DOHH2 (cell line): ENCODE measurements around the gene PHF2.

Experiments
- H3F3A ChIP-seq: fragments of 200-600 bp; sonication (generic), shearing (Covaris generic); 2 replicates; pipeline ENCODE4 v1.6.0; 2016; ENCODE audit warnings: antibody characterized with exemption, mild to moderate bottlenecking; ENCODE audit not compliant: control insufficient read depth, insufficient read depth
- H3K27ac ChIP-seq: fragments of 200-600 bp; sonication (generic); 2 replicates; pipeline ENCODE4 v1.5.1; 2014; ENCODE audit warnings: low read depth, mild to moderate bottlenecking, low read length, moderate library complexity
- H3K27me3 ChIP-seq: fragments of 200-600 bp; sonication (generic); 2 replicates; pipeline ENCODE4 v1.6.1; 2014; ENCODE audit warnings: mild to moderate bottlenecking, low read length, mixed read lengths; ENCODE audit not compliant: control insufficient read depth
- H3K36me3 ChIP-seq: fragments of 200-600 bp; sonication (generic); 2 replicates; pipeline ENCODE4 v1.6.1; 2014; ENCODE audit warnings: mild to moderate bottlenecking, low read length, moderate library complexity, mixed read lengths; ENCODE audit not compliant: control insufficient read depth
- H3K4me1 ChIP-seq: fragments of 200-600 bp; sonication (generic); 2 replicates; pipeline ENCODE4 v1.6.1; 2014; ENCODE audit warnings: mild to moderate bottlenecking, low read length, mixed read lengths; ENCODE audit not compliant: control insufficient read depth
- H3K4me2 ChIP-seq: fragments of 200-600 bp; sonication (generic); 2 replicates; pipeline ENCODE4 v1.6.0; 2014; ENCODE audit warnings: mild to moderate bottlenecking, low read length, moderate library complexity
- H3K4me3 ChIP-seq: fragments of 200-600 bp; sonication (generic); 2 replicates; pipeline ENCODE4 v1.5.1; 2014; ENCODE audit warnings: mild to moderate bottlenecking, low read length, mixed read lengths
- H3K79me2 ChIP-seq: fragments of 200-600 bp; sonication (generic); 2 replicates; pipeline ENCODE4 v1.6.1; 2014; ENCODE audit warnings: mild to moderate bottlenecking, low read length, mixed read lengths; ENCODE audit not compliant: control insufficient read depth
- H3K9me2 ChIP-seq: fragments of 200-600 bp; sonication (generic); replicated peaks from 2 replicates; pipeline ENCODE4 v1.6.1; 2014; ENCODE audit warnings: mild to moderate bottlenecking, low read length, mixed read lengths; ENCODE audit not compliant: control insufficient read depth
- H3K9me3 ChIP-seq: fragments of 200-600 bp; sonication (generic); 2 replicates; pipeline ENCODE4 v1.6.1; 2014; ENCODE audit warnings: antibody characterized with exemption, low read length, mixed read lengths; ENCODE audit not compliant: control insufficient read depth, insufficient read depth
- H4K20me1 ChIP-seq: fragments of 200-600 bp; sonication (generic); 2 replicates; pipeline ENCODE4 v1.6.0; 2014; ENCODE audit warnings: low read depth, mild to moderate bottlenecking, antibody characterized with exemption, low read length, moderate library complexity; ENCODE audit not compliant: control insufficient read depth, insufficient read depth
- EZH2phosphoT487 ChIP-seq: fragments of 200-600 bp; sonication (generic); IDR thresholded peaks from 2 replicates; pipeline ENCODE4 v1.6.1; 2017; ENCODE audit warnings: borderline replicate concordance, mild to moderate bottlenecking, antibody characterized with exemption, low read length, moderate library complexity, mixed read lengths
- TF ChIP-seq, protein P1 (sequence below): fragments of 200-600 bp; sonication (generic); IDR thresholded peaks from one replicate; pipeline ENCODE4 v1.5.1; 2014; ENCODE audit warnings: antibody characterized with exemption, mild to moderate bottlenecking, low read depth, low read length; ENCODE audit not compliant: poor library complexity, severe bottlenecking

PHF2 gene

DNA sequence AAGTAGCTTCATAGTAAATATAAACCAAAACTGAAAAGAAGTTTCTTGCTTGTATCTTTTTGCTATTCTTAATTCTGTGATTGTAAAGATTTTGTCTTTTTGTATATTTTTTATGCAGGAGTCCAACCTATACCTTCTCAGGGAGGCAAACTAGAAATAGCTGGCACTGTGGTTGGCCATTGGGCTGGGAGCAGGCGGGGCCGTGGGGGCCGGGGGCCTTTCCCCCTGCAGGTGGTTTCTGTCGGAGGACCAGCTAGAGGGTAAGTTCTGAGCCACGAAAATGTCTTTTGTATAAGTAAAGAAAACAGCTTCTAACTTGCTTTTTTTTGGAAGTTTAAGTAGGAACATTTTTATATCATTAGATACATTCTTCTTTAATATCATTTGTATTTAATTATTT is 15.4 kb upstream of the PHF2 start:
- Histone ChIP-seq H3K4me1 (peaks cover 10% of the 10 kb centered on the region), H3K9me3 (no peaks in the 10 kb centered on the region), H3K36me3 (peaks cover 88% of the 10 kb centered on the region), H3K4me3 (no peak overlapping the region), H3K27me3 (no peaks in the 10 kb centered on the region), H3K9me2 (no peaks in the 10 kb centered on the region), H3F3A (peaks cover 30% of the 10 kb centered on the region), H4K20me1 (no peaks in the 10 kb centered on the region), H3K79me2 (no peaks in the 10 kb centered on the region), H3K4me2 (no peak overlapping the region), H3K27ac (no peak overlapping the region)
- TF ChIP-seq, protein P1, sequence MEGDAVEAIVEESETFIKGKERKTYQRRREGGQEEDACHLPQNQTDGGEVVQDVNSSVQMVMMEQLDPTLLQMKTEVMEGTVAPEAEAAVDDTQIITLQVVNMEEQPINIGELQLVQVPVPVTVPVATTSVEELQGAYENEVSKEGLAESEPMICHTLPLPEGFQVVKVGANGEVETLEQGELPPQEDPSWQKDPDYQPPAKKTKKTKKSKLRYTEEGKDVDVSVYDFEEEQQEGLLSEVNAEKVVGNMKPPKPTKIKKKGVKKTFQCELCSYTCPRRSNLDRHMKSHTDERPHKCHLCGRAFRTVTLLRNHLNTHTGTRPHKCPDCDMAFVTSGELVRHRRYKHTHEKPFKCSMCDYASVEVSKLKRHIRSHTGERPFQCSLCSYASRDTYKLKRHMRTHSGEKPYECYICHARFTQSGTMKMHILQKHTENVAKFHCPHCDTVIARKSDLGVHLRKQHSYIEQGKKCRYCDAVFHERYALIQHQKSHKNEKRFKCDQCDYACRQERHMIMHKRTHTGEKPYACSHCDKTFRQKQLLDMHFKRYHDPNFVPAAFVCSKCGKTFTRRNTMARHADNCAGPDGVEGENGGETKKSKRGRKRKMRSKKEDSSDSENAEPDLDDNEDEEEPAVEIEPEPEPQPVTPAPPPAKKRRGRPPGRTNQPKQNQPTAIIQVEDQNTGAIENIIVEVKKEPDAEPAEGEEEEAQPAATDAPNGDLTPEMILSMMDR = no peak
- TF ChIP-seq EZH2phosphoT487 = no peak

DNA sequence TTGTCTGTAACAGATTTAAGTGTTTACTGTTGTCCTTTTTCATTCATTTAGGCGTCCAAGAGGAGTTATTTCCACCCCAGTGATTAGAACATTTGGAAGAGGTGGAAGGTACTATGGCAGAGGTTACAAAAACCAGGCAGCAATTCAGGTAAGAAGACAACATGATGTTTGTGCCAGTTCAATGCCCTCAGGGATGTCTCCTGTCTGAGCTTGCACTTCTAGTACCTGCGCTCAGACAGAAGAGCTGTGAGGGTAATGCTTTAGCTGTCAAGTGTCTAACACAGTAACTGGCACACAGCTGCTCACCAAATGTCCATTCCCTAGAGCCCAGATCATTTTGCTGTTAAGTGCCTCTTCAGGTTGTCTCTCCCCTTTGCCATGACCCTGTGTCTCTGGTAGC is 14.2 kb upstream of the PHF2 start:
- Histone ChIP-seq H3K4me3 (no peak overlapping the region), H3K9me2 (no peaks in the 10 kb centered on the region), H3K9me3 (no peaks in the 10 kb centered on the region), H3K4me2 (no peak overlapping the region), H3K4me1 (peaks cover 16% of the 10 kb centered on the region), H3K36me3 (peaks cover 81% of the 10 kb centered on the region), H4K20me1 (no peaks in the 10 kb centered on the region), H3K27ac (no peak overlapping the region), H3K27me3 (no peaks in the 10 kb centered on the region), H3F3A (peaks cover 32% of the 10 kb centered on the region), H3K79me2 (peaks cover 4% of the 10 kb centered on the region)
- no peak for TF ChIP-seq EZH2phosphoT487
- TF ChIP-seq, protein P1 = no peak

DNA sequence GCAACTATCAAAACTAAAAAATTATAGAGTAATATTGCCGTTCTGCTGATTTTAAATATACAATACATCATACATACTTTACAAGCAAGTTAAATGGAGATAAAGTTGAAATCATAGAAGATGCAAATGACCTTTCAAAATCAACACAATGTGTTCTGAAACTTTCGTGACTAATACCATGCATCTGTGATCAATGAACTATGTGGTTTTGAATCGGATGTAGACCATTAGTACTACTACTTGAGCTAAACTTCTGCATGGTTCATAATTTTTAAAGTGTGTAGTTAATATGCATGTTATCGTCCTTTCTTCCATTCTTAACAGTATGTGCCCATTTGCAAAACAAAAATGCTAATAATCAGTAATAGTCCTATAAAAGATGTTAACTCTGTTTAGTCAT is 11.3 kb upstream of the PHF2 start:
- no peak overlapping the region for H3K4me3 ChIP-seq
- H3K27me3 ChIP-seq = no peaks in the 10 kb centered on the region
- peaks cover 59% of the 10 kb centered on the region for H3K36me3 ChIP-seq
- H3F3A ChIP-seq = peaks cover 32% of the 10 kb centered on the region
- H4K20me1 ChIP-seq = no peaks in the 10 kb centered on the region
- no peak for TF ChIP-seq EZH2phosphoT487
- TF ChIP-seq, protein P1 = no peak
- H3K4me1 ChIP-seq = peaks cover 35% of the 10 kb centered on the region
- peaks cover 9% of the 10 kb centered on the region for H3K79me2 ChIP-seq
- H3K4me2 ChIP-seq = no peak overlapping the region
- no peaks in the 10 kb centered on the region for H3K9me2 ChIP-seq
- H3K27ac ChIP-seq = no peak overlapping the region
- H3K9me3 ChIP-seq = peaks cover 3% of the 10 kb centered on the region; the same call in 1 of the 2 replicates
